ENCODE results near the gene RNF222.

- TF ChIP-seq POLR2A (IDR thresholded peaks at IDR 0.05) (no peak), CTCF (IDR thresholded peaks at IDR 0.05) (no peak), POLR2AphosphoS5 (IDR thresholded peaks at IDR 0.05) (no peak), EP300 (IDR thresholded peaks at IDR 0.05) (no peak)
Observed at GRCh38 chr17:8386841-8387240, 10.8 kb downstream of the RNF222 start.
